Neural progenitor cell (in vitro differentiated cells): ENCODE results near the gene DISP2. TPM values are rescaled to one million over a fixed set of nuclear protein-coding genes. Genes with fewer than 3 reads are reported as not detected.
A peak's percentile ranks its signal among the peaks of the same experiment; 100 is the strongest.

Experiments
- DNase-seq: peaks from one replicate; pipeline ENCODE4 v3.0.0-alpha.2; 2016; ENCODE audit warnings: low spot score
- H2AFZ ChIP-seq: fragments of 200-600 bp; sonication (generic); replicated peaks from 2 replicates; pipeline ENCODE4 v1.6.1; 2016; ENCODE audit warnings: antibody characterized with exemption
- H3F3A ChIP-seq: fragments of 200-600 bp; sonication (generic); 2 replicates; pipeline ENCODE4 v1.6.1; 2016; ENCODE audit warnings: antibody characterized with exemption, low read depth
- H3K27ac ChIP-seq: fragments of 200-600 bp; sonication (generic); 2 replicates; pipeline ENCODE4 v1.5.1; 2016; ENCODE audit warnings: mild to moderate bottlenecking
- H3K27me3 ChIP-seq: fragments of 200-600 bp; sonication (generic); 2 replicates; pipeline ENCODE4 v1.6.1; 2016; ENCODE audit warnings: mild to moderate bottlenecking, moderate library complexity
- H3K36me3 ChIP-seq: fragments of 200-600 bp; sonication (generic); 2 replicates; pipeline ENCODE4 v1.5.1; 2016
- H3K4me1 ChIP-seq: fragments of 200-600 bp; sonication (generic); 2 replicates; pipeline ENCODE4 v1.6.1; 2016; ENCODE audit warnings: mixed run types
- H3K4me2 ChIP-seq: fragments of 200-600 bp; sonication (generic); 2 replicates; pipeline ENCODE4 v1.6.1; 2016
- H3K4me3 ChIP-seq: fragments of 200-600 bp; sonication (generic); 2 replicates; pipeline ENCODE4 v1.5.1; 2016
- H3K79me2 ChIP-seq: fragments of 200-600 bp; sonication (generic); 2 replicates; pipeline ENCODE4 v1.6.1; 2016; ENCODE audit warnings: low read depth
- H3K9ac ChIP-seq: fragments of 200-600 bp; sonication (generic); 2 replicates; pipeline ENCODE4 v1.6.1; 2016
- H3K9me3 ChIP-seq: fragments of 200-600 bp; sonication (generic); 2 replicates; pipeline ENCODE4 v1.5.1; 2016; ENCODE audit warnings: low read depth
- H4K20me1 ChIP-seq: fragments of 200-600 bp; sonication (generic); 2 replicates; pipeline ENCODE4 v1.6.1; 2016; ENCODE audit warnings: low read depth
- H3K27ac Mint-ChIP-seq: 3 replicates; pipeline ENCODE4 v1.8.0; 2021; ENCODE audit warnings: mixed read lengths
- H3K27me3 Mint-ChIP-seq: 2 replicates; pipeline ENCODE4 v1.8.0; 2022; ENCODE audit warnings: low read depth, mild to moderate bottlenecking, inconsistent platforms, moderate library complexity, mixed read lengths; ENCODE audit not compliant: insufficient read depth
- H3K36me3 Mint-ChIP-seq: 3 replicates; pipeline ENCODE4 v1.8.0; 2021; ENCODE audit warnings: mixed read lengths
- H3K4me1 Mint-ChIP-seq: 3 replicates; pipeline ENCODE4 v1.8.0; 2021; ENCODE audit warnings: mixed read lengths
- H3K4me3 Mint-ChIP-seq: 3 replicates; pipeline ENCODE4 v1.8.0; 2021; ENCODE audit warnings: mild to moderate bottlenecking, moderate library complexity, mixed read lengths
- H3K9me3 Mint-ChIP-seq: 3 replicates; pipeline ENCODE4 v1.8.0; 2020; ENCODE audit warnings: mixed read lengths
- CTCF ChIP-seq: fragments of 200-600 bp; sonication (generic); IDR thresholded peaks from 2 replicates; pipeline ENCODE4 v1.5.1; 2017; ENCODE audit warnings: antibody characterized with exemption, mild to moderate bottlenecking
- EZH2 ChIP-seq: fragments of 200-600 bp; sonication (generic); IDR thresholded peaks from 2 replicates; pipeline ENCODE4 v1.6.1; 2017; ENCODE audit warnings: antibody characterized with exemption, mild to moderate bottlenecking, moderate library complexity
- EZH2phosphoT487 ChIP-seq: fragments of 200-600 bp; sonication (generic); IDR thresholded peaks from 2 replicates; pipeline ENCODE4 v1.6.1; 2017; ENCODE audit warnings: antibody characterized with exemption
- total RNA-seq: library from RNA; depleted of rRNA; stranded (reverse); fragments of >200 nt; gene quantifications from 2 replicates; pipeline ENCODE4 v1.2.3, GENCODE V29; 2015; ENCODE audit warnings: low replicate concordance

The DISP2 gene
- total RNA-seq, 1 donor from 2014 or later: not detected

GRCh38 chr15:40355976-40356585, 1.9 kb upstream of the DISP2 start:
- DNase-seq: no peak
- Histone ChIP-seq H3F3A (peaks cover 28% of the 10 kb centered on the region), H3K4me3 (no peak overlapping the region), H4K20me1 (peaks cover 11% of the 10 kb centered on the region), H3K27ac (no peak overlapping the region), H3K4me1 (peaks cover 18% of the 10 kb centered on the region), H2AFZ (no peak overlapping the region), H3K79me2 (no peaks in the 10 kb centered on the region), H3K4me2 (no peak overlapping the region), H3K9ac (no peak overlapping the region), H3K27me3 (peaks cover 45% of the 10 kb centered on the region), H3K9me3 (no peaks in the 10 kb centered on the region), H3K36me3 (no peaks in the 10 kb centered on the region)
- Mint-ChIP-seq H3K9me3 (no peaks in the 10 kb centered on the region), H3K27ac (no peak overlapping the region), H3K4me1 (peaks cover 25% of the 10 kb centered on the region), H3K27me3 (peaks cover 23% of the 10 kb centered on the region), H3K4me3 (peak overlapping the region; percentile 51), H3K36me3 (no peaks in the 10 kb centered on the region)
- TF ChIP-seq CTCF (no peak), EZH2phosphoT487 (no peak), EZH2 (no peak)

- Mint-ChIP-seq H3K36me3 (no peaks in the 10 kb centered on the region), H3K27me3 (peaks cover 27% of the 10 kb centered on the region), H3K27ac (no peak overlapping the region), H3K9me3 (no peaks in the 10 kb centered on the region), H3K4me3 (peak overlapping the region; percentile 82), H3K4me1 (peaks cover 25% of the 10 kb centered on the region)
- Histone ChIP-seq H2AFZ (no peak overlapping the region), H3K4me1 (peaks cover 18% of the 10 kb centered on the region), H3K9me3 (no peaks in the 10 kb centered on the region), H3K79me2 (no peaks in the 10 kb centered on the region), H3F3A (peaks cover 28% of the 10 kb centered on the region), H3K27me3 (peaks cover 57% of the 10 kb centered on the region), H4K20me1 (peaks cover 11% of the 10 kb centered on the region), H3K27ac (no peak overlapping the region), H3K4me3 (peak overlapping the region; percentile 52), H3K36me3 (no peaks in the 10 kb centered on the region), H3K9ac (no peak overlapping the region), H3K4me2 (peak overlapping the region; percentile 80)
- no peak for TF ChIP-seq CTCF
- no peak for DNase-seq
These were observed 773 bp upstream of the DISP2 start for GRCh38 chr15:40357246-40357645.

DNA sequence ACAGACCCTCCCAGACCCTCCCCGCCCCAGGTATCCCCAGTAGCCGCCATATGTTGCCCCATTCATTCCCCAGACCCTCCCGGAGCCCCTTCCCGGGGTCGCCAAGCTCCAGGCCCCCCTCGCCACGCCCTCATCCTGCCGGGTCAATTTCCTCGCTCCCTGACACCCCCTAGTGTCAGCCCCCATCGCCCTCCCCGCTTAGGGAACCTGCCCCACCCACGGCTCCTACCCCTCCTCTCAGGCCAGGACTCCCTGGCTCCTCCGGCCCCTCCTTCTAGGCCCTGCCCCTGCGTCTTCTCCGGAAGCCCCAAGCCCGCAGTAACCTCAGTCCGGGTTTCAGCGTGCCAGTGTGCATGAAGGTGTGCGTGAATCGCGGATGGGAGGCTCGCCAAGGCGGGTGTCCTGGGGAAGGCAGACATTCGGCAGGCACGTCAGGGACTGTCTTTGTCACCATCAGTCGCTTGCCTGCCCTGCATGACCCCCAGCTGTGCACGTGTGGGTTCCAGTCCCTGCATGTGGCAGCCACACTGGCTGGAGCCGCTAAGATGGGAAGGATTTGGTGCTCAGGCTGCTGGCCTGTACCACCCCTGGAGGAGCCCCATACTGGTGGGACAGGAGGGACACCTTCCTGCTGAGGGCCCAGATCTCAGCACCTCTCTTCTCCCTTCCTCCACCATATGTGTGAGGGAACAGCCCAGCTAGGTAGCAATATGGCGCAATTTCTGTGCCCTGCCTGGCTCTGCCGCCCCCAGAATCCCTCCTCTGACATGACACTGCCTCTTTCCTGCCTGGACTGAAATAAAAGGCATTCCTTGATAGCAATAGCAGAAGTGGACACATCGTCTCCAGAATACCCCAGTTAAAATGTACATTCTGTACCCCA, 693 bp downstream of the DISP2 start:
- Histone ChIP-seq H3K4me2 (peak overlapping the region; percentile 98), H3F3A (peaks cover 28% of the 10 kb centered on the region), H3K36me3 (no peaks in the 10 kb centered on the region), H3K4me3 (peak overlapping the region; percentile 70), H2AFZ (no peak overlapping the region), H4K20me1 (peaks cover 11% of the 10 kb centered on the region), H3K79me2 (no peaks in the 10 kb centered on the region), H3K27me3 (peaks cover 62% of the 10 kb centered on the region), H3K4me1 (peaks cover 18% of the 10 kb centered on the region), H3K9ac (no peak overlapping the region), H3K9me3 (no peaks in the 10 kb centered on the region), H3K27ac (no peak overlapping the region)
- Mint-ChIP-seq H3K9me3 (no peaks in the 10 kb centered on the region), H3K4me1 (peaks cover 23% of the 10 kb centered on the region), H3K27me3 (peaks cover 33% of the 10 kb centered on the region), H3K27ac (no peak overlapping the region), H3K4me3 (peak overlapping the region; percentile 85), H3K36me3 (no peaks in the 10 kb centered on the region)
- DNase-seq: no peak
- TF ChIP-seq EZH2 (no peak), CTCF (peak; percentile 26)
